Ishikawa (cell line): ENCODE measurements around the gene PDHA2.

Source experiments
- CEBPB ChIP-seq: IDR thresholded peaks from 2 replicates; pipeline ENCODE4 v1.6.1; 2012
- CREB1 ChIP-seq: IDR thresholded peaks from 2 replicates; pipeline ENCODE4 v1.6.1; 2012; ENCODE audit warnings: low read depth
- EGR1 ChIP-seq: IDR thresholded peaks from 2 replicates; pipeline ENCODE4 v1.6.1; 2012
- EP300 ChIP-seq: IDR thresholded peaks from 2 replicates; pipeline ENCODE4 v1.6.1; 2012; ENCODE audit warnings: borderline replicate concordance
- FOXM1 ChIP-seq: IDR thresholded peaks from 2 replicates; pipeline ENCODE4 v1.6.1; 2012; ENCODE audit warnings: low read depth, borderline replicate concordance
- MAX ChIP-seq: IDR thresholded peaks from 2 replicates; pipeline ENCODE4 v1.6.1; 2012
- RAD21 ChIP-seq: IDR thresholded peaks from 2 replicates; pipeline ENCODE4 v1.6.1; 2012; ENCODE audit warnings: low read depth
- REST ChIP-seq: IDR thresholded peaks from 2 replicates; pipeline ENCODE4 v1.6.1; 2012; ENCODE audit warnings: low read depth, mild to moderate bottlenecking
- TAF1 ChIP-seq: IDR thresholded peaks from 2 replicates; pipeline ENCODE4 v1.6.1; 2012; ENCODE audit warnings: low read depth, mild to moderate bottlenecking
- TCF12 ChIP-seq: IDR thresholded peaks from 2 replicates; pipeline ENCODE4 v1.6.1; 2012; ENCODE audit warnings: low read depth
- TEAD4 ChIP-seq: IDR thresholded peaks from 2 replicates; pipeline ENCODE4 v1.6.1; 2012
- YY1 ChIP-seq: IDR thresholded peaks from 2 replicates; pipeline ENCODE4 v1.6.1; 2012; ENCODE audit warnings: low read depth
- ZBTB7A ChIP-seq: IDR thresholded peaks from 2 replicates; pipeline ENCODE4 v1.6.1; 2012; ENCODE audit warnings: low read depth

GRCh38 chr4:95857761-95858160, 17.9 kb downstream of the PDHA2 start:
- TF ChIP-seq YY1 (no peak), EP300 (no peak), TAF1 (no peak), RAD21 (no peak), REST (no peak), ZBTB7A (no peak), MAX (no peak), CREB1 (no peak), CEBPB (no peak), FOXM1 (no peak), TCF12 (no peak), TEAD4 (no peak), EGR1 (no peak)
